Neutrophil (primary cell): ENCODE results near the gene SSX5.
"Not testable (repeated sequence)": the region's sequence is repeated elsewhere in the genome, so short reads cannot be mapped to it uniquely, and the experiment has no call there.

Experiments used
- H3K27ac ChIP-seq: fragments of 200-600 bp; sonication (generic); 2 replicates; pipeline ENCODE4 v1.5.1; 2016; ENCODE audit warnings: mild to moderate bottlenecking, moderate library complexity
- H3K27me3 ChIP-seq: fragments of 200-600 bp; sonication (generic); 2 replicates; pipeline ENCODE4 v1.6.0; 2016; ENCODE audit warnings: mild to moderate bottlenecking
- H3K36me3 ChIP-seq: fragments of 200-600 bp; sonication (generic); 2 replicates; pipeline ENCODE4 v1.5.1; 2017
- H3K4me1 ChIP-seq, 2 experiments: fragments of 200-600 bp in 1 of 2; sonication (generic) in 1 of 2; 1 replicate in 1 of 2; 2 replicates in 1 of 2; pipeline versions ENCODE4 v1.5.1 to v1.6.1; 2013 to 2016; ENCODE audit warnings: low read depth in 1 of 2, low read length in 1 of 2, mild to moderate bottlenecking in 1 of 2, moderate library complexity in 1 of 2; ENCODE audit not compliant: control insufficient read depth in 1 of 2, insufficient read depth in 1 of 2
- H3K4me3 ChIP-seq, 2 experiments: fragments of 200-600 bp in 1 of 2; sonication (generic) in 1 of 2; 1 replicate in 1 of 2; 2 replicates in 1 of 2; pipeline ENCODE4 v1.5.1; 2013 to 2016; ENCODE audit warnings: low read depth in 1 of 2, low read length in 1 of 2, mild to moderate bottlenecking in 1 of 2, moderate library complexity in 1 of 2
- H3K9me3 ChIP-seq: fragments of 200-600 bp; sonication (generic); 2 replicates; pipeline ENCODE4 v1.5.1; 2016
- CTCF ChIP-seq: fragments of 200-600 bp; sonication (generic); IDR thresholded peaks from 2 replicates; pipeline ENCODE4 v1.5.1; 2016; ENCODE audit warnings: antibody characterized with exemption

Gene SSX5

GRCh38 chrX:48165241-48165640 lies 31.4 kb downstream of the SSX5 start:
- no peak for TF ChIP-seq CTCF
- Histone ChIP-seq H3K36me3 (no peaks in the 10 kb centered on the region), H3K4me1 (no peaks in the 10 kb centered on the region), H3K4me3 (no peak overlapping the region), H3K9me3 (no peaks in the 10 kb centered on the region), H3K27ac (no peak overlapping the region), H3K27me3 (no peaks in the 10 kb centered on the region)

- H3K27me3 ChIP-seq: no peaks in the 10 kb centered on the region
- no peak overlapping the region for H3K27ac ChIP-seq
- no peak overlapping the region for H3K4me3 ChIP-seq
- no peaks in the 10 kb centered on the region for H3K4me1 ChIP-seq
- H3K36me3 ChIP-seq: no peaks in the 10 kb centered on the region
- no peaks in the 10 kb centered on the region for H3K9me3 ChIP-seq
- TF ChIP-seq CTCF: no peak
Observed at GRCh38 chrX:48156014-48156413, 40.6 kb downstream of the SSX5 start.

GRCh38 chrX:48154796-48155195 lies 41.8 kb downstream of the SSX5 start:
- no peaks in the 10 kb centered on the region for H3K27me3 ChIP-seq
- no peak overlapping the region for H3K27ac ChIP-seq
- no peak for TF ChIP-seq CTCF
- no peaks in the 10 kb centered on the region for H3K36me3 ChIP-seq
- H3K4me1 ChIP-seq: no peaks in the 10 kb centered on the region
- no peaks in the 10 kb centered on the region for H3K9me3 ChIP-seq
- H3K4me3 ChIP-seq: no peak overlapping the region

- no peaks in the 10 kb centered on the region for H3K36me3 ChIP-seq
Observed at GRCh38 chrX:48153769-48154168, 42.8 kb downstream of the SSX5 start.

GRCh38 chrX:48142697-48143096 lies 53.9 kb downstream of the SSX5 start:
- not testable (repeated sequence) for H3K4me1 ChIP-seq, H3K27me3 ChIP-seq, H3K36me3 ChIP-seq, H3K27ac ChIP-seq, H3K9me3 ChIP-seq, H3K4me3 ChIP-seq

More at GRCh38 chrX:48153769-48154168, 42.8 kb downstream of the SSX5 start:
- no peak overlapping the region for H3K4me3 ChIP-seq
- no peaks in the 10 kb centered on the region for H3K4me1 ChIP-seq
- no peaks in the 10 kb centered on the region for H3K9me3 ChIP-seq
- no peak overlapping the region for H3K27ac ChIP-seq
- TF ChIP-seq CTCF: no peak
- H3K27me3 ChIP-seq: no peaks in the 10 kb centered on the region

- not testable (repeated sequence) for H3K27me3 ChIP-seq, H3K36me3 ChIP-seq, H3K9me3 ChIP-seq, H3K4me1 ChIP-seq, H3K27ac ChIP-seq, H3K4me3 ChIP-seq
Observed at GRCh38 chrX:48141810-48142508, 54.6 kb downstream of the SSX5 start.

GRCh38 chrX:48139076-48139475 lies 57.5 kb downstream of the SSX5 start:
- H3K36me3 ChIP-seq: not testable (repeated sequence)

More at GRCh38 chrX:48139076-48139475, 57.5 kb downstream of the SSX5 start:
- H3K9me3 ChIP-seq, H3K4me1 ChIP-seq, H3K27me3 ChIP-seq, H3K4me3 ChIP-seq, H3K27ac ChIP-seq: not testable (repeated sequence)
